ENCODE results near the gene PDIA6.
A peak's percentile ranks its signal among the peaks of the same experiment; 100 is the strongest.
"Not testable (repeated sequence)": the region's sequence is repeated elsewhere in the genome, so short reads cannot be mapped to it uniquely, and the experiment has no call there.

Gene PDIA6

GRCh38 chr2:10780821-10781220 lies 31.8 kb downstream of the PDIA6 start:
- not testable (repeated sequence) for DNase-seq (ENCODE audit: low spot score)

- no peak for DNase-seq (ENCODE audit: low spot score)
These were observed 32.1 kb downstream of the PDIA6 start for GRCh38 chr2:10780491-10780820.

- no peak for DNase-seq (ENCODE audit: low spot score)
These were observed 32.7 kb downstream of the PDIA6 start for GRCh38 chr2:10779776-10780490.

GRCh38 chr2:10778724-10779115 lies 33.9 kb downstream of the PDIA6 start:
- DNase-seq (ENCODE audit: low spot score), result no peak

- peak; percentile 37 for DNase-seq (ENCODE audit: low spot score)
These were observed 34.5 kb downstream of the PDIA6 start for GRCh38 chr2:10777842-10778723.

- no peak for DNase-seq (ENCODE audit: low spot score)
These were observed 35.3 kb downstream of the PDIA6 start for GRCh38 chr2:10777111-10777841.

- DNase-seq (ENCODE audit: low spot score), result no peak
These were observed 36.2 kb downstream of the PDIA6 start for GRCh38 chr2:10776231-10776977.

- no peak for DNase-seq (ENCODE audit: low spot score)
These were observed 36.8 kb downstream of the PDIA6 start for GRCh38 chr2:10775831-10776230.

GRCh38 chr2:10775021-10775780 lies 37.4 kb downstream of the PDIA6 start:
- no peak for DNase-seq (ENCODE audit: low spot score)

- no peak for DNase-seq (ENCODE audit: low spot score)
These were observed 38.2 kb downstream of the PDIA6 start for GRCh38 chr2:10774394-10774793.

GRCh38 chr2:10773821-10774341 lies 38.7 kb downstream of the PDIA6 start:
- no peak for DNase-seq (ENCODE audit: low spot score)

GRCh38 chr2:10772868-10773215 lies 39.7 kb downstream of the PDIA6 start:
- no peak for DNase-seq (ENCODE audit: low spot score)

- DNase-seq (ENCODE audit: low spot score), result no peak
These were observed 40.3 kb downstream of the PDIA6 start for GRCh38 chr2:10772201-10772867.

GRCh38 chr2:10771786-10772185 lies 40.8 kb downstream of the PDIA6 start:
- DNase-seq (ENCODE audit: low spot score), result no peak

- DNase-seq (ENCODE audit: low spot score), result no peak
These were observed 41.4 kb downstream of the PDIA6 start for GRCh38 chr2:10770956-10771750.

GRCh38 chr2:10768063-10768507 lies 44.5 kb downstream of the PDIA6 start:
- DNase-seq (ENCODE audit: low spot score), result no peak

- no peak for DNase-seq (ENCODE audit: low spot score)
These were observed 46.7 kb downstream of the PDIA6 start for GRCh38 chr2:10765914-10766313.

GRCh38 chr2:10765461-10765860 lies 47.1 kb downstream of the PDIA6 start:
- DNase-seq (ENCODE audit: low spot score), result no peak

GRCh38 chr2:10764896-10765295 lies 47.7 kb downstream of the PDIA6 start:
- DNase-seq (ENCODE audit: low spot score), result no peak

Data from kidney tubule cell (primary cell).